K562 (cell line): Measurements from ENCODE around the gene CPS1. TPM values are rescaled to one million over a fixed set of nuclear protein-coding genes. Genes with fewer than 3 reads are reported as not detected.

Experiments used
- CEBPG ChIP-seq, 3 experiments: fragments of 200-800 bp in 1 of 3; sonication (Bioruptor generic) in 1 of 3; sonication (generic) in 1 of 3; formaldehyde crosslinking in 1 of 3; IDR thresholded peaks in 2 of 3; conservative IDR thresholded peaks in 1 of 3; 2 replicates each; pipeline versions ENCODE4 v1.6.1 to v1.8.0; 2016 to 2022; ENCODE audit warnings: missing compliant biosample characterization in 2 of 3, missing genetic modification characterization in 2 of 3, mild to moderate bottlenecking in 1 of 3, missing genetic modification reagents in 1 of 3
- PRMT5 ChIP-seq: sonication (generic); formaldehyde crosslinking; IDR thresholded peaks from 2 replicates; pipeline ENCODE4 v1.5.0; 2020; ENCODE audit warnings: missing genetic modification reagents
- polyA plus RNA-seq, 8 experiments: library from polyadenylated mRNA; depleted of rRNA in 4 of 8; stranded (reverse) in 5 of 8; unstranded in 3 of 8; fragments of >200 nt; fragmentation: Nextera tagmentation in 2 of 8; fragmentation: Illumina TruSeq in 1 of 8; extraction: Ambion mirVana in 2 of 8; extraction: Trizol in 1 of 8; gene quantifications; 2 replicates each; pipeline versions ENCODE4 v1.2.1 to v1.2.3, GENCODE V29; 2011 to 2014; ENCODE audit warnings: inconsistent platforms in 1 of 8, missing spikeins in 1 of 8
- total RNA-seq, 7 experiments: library from RNA; depleted of rRNA in 6 of 7; stranded (reverse); fragments of >200 nt in 6 of 7; fragmentation: Illumina TruSeq in 2 of 7; extraction: Trizol in 2 of 7; gene quantifications; 2 replicates each; pipeline versions ENCODE4 v1.2.1 to v1.2.3, GENCODE V29; 2011 to 2021; ENCODE audit warnings: low replicate concordance in 1 of 7
- TF ChIP-seq, protein P1 (sequence below): fragments of 450-650 bp; IDR thresholded peaks from 2 replicates; pipeline ENCODE4 v1.6.1; 2016; ENCODE audit warnings: mild to moderate bottlenecking, moderate library complexity

Gene CPS1
- total and polyA plus RNA-seq, 9 of the 15 experiments (the other 6 are each of a cell fraction or from before 2014, with no cell fraction given): 2.4 to 13.5 (median 6.0) TPM

- TF ChIP-seq CEBPG (CRISPR knock-in tag; IDR thresholded peaks at IDR 0.05) (no peak), CEBPG (tag; conservative IDR thresholded peaks at IDR 0.05 in 1 of 2, IDR thresholded peaks at IDR 0.05 in 1 of 2) (no peak), PRMT5 (CRISPR knock-in tag) (no peak)
- TF ChIP-seq, protein P1, sequence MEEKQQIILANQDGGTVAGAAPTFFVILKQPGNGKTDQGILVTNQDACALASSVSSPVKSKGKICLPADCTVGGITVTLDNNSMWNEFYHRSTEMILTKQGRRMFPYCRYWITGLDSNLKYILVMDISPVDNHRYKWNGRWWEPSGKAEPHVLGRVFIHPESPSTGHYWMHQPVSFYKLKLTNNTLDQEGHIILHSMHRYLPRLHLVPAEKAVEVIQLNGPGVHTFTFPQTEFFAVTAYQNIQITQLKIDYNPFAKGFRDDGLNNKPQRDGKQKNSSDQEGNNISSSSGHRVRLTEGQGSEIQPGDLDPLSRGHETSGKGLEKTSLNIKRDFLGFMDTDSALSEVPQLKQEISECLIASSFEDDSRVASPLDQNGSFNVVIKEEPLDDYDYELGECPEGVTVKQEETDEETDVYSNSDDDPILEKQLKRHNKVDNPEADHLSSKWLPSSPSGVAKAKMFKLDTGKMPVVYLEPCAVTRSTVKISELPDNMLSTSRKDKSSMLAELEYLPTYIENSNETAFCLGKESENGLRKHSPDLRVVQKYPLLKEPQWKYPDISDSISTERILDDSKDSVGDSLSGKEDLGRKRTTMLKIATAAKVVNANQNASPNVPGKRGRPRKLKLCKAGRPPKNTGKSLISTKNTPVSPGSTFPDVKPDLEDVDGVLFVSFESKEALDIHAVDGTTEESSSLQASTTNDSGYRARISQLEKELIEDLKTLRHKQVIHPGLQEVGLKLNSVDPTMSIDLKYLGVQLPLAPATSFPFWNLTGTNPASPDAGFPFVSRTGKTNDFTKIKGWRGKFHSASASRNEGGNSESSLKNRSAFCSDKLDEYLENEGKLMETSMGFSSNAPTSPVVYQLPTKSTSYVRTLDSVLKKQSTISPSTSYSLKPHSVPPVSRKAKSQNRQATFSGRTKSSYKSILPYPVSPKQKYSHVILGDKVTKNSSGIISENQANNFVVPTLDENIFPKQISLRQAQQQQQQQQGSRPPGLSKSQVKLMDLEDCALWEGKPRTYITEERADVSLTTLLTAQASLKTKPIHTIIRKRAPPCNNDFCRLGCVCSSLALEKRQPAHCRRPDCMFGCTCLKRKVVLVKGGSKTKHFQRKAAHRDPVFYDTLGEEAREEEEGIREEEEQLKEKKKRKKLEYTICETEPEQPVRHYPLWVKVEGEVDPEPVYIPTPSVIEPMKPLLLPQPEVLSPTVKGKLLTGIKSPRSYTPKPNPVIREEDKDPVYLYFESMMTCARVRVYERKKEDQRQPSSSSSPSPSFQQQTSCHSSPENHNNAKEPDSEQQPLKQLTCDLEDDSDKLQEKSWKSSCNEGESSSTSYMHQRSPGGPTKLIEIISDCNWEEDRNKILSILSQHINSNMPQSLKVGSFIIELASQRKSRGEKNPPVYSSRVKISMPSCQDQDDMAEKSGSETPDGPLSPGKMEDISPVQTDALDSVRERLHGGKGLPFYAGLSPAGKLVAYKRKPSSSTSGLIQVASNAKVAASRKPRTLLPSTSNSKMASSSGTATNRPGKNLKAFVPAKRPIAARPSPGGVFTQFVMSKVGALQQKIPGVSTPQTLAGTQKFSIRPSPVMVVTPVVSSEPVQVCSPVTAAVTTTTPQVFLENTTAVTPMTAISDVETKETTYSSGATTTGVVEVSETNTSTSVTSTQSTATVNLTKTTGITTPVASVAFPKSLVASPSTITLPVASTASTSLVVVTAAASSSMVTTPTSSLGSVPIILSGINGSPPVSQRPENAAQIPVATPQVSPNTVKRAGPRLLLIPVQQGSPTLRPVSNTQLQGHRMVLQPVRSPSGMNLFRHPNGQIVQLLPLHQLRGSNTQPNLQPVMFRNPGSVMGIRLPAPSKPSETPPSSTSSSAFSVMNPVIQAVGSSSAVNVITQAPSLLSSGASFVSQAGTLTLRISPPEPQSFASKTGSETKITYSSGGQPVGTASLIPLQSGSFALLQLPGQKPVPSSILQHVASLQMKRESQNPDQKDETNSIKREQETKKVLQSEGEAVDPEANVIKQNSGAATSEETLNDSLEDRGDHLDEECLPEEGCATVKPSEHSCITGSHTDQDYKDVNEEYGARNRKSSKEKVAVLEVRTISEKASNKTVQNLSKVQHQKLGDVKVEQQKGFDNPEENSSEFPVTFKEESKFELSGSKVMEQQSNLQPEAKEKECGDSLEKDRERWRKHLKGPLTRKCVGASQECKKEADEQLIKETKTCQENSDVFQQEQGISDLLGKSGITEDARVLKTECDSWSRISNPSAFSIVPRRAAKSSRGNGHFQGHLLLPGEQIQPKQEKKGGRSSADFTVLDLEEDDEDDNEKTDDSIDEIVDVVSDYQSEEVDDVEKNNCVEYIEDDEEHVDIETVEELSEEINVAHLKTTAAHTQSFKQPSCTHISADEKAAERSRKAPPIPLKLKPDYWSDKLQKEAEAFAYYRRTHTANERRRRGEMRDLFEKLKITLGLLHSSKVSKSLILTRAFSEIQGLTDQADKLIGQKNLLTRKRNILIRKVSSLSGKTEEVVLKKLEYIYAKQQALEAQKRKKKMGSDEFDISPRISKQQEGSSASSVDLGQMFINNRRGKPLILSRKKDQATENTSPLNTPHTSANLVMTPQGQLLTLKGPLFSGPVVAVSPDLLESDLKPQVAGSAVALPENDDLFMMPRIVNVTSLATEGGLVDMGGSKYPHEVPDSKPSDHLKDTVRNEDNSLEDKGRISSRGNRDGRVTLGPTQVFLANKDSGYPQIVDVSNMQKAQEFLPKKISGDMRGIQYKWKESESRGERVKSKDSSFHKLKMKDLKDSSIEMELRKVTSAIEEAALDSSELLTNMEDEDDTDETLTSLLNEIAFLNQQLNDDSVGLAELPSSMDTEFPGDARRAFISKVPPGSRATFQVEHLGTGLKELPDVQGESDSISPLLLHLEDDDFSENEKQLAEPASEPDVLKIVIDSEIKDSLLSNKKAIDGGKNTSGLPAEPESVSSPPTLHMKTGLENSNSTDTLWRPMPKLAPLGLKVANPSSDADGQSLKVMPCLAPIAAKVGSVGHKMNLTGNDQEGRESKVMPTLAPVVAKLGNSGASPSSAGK: no peak
Observed at GRCh38 chr2:210633699-210634098, 77.3 kb downstream of the CPS1 start (continued).
